ENCODE results near the gene DEPDC4.

The DEPDC4 gene

GRCh38 chr12:100258127-100258526 lies 8.8 kb downstream of the DEPDC4 start:
- POLR2A ChIA-PET, result no interaction called here

GRCh38 chr12:100254876-100255275 lies 12.0 kb downstream of the DEPDC4 start:
- POLR2A ChIA-PET, result interaction anchor here (2.1 kb wide), 1 partner anchor 12 kb away, joined by 8 read pairs; the partner anchor contains the start of genes DEPDC4 and SCYL2
- DNase-seq (ENCODE audit: extremely low spot score), result no peak
- TF ChIP-seq ELF4 (IDR thresholded peaks at IDR 0.05) (no peak), SP1 (IDR thresholded peaks at IDR 0.05) (no peak), SUZ12 (IDR thresholded peaks at IDR 0.05) (no peak), ARNT (IDR thresholded peaks at IDR 0.05) (no peak), TARDBP (IDR thresholded peaks at IDR 0.05) (no peak), FOXM1 (IDR thresholded peaks at IDR 0.05; ENCODE audit: borderline replicate concordance) (no peak), LEF1 (IDR thresholded peaks at IDR 0.05; ENCODE audit: borderline replicate concordance) (no peak), FOXA1 (IDR thresholded peaks at IDR 0.05) (no peak), HDGF (IDR thresholded peaks at IDR 0.05; ENCODE audit: borderline replicate concordance) (no peak), NFRKB (IDR thresholded peaks at IDR 0.05) (no peak), ZNF384 (IDR thresholded peaks at IDR 0.05) (no peak), CTBP1 (IDR thresholded peaks at IDR 0.05; ENCODE audit: borderline replicate concordance) (no peak), BHLHE40 (IDR thresholded peaks at IDR 0.05; ENCODE audit: borderline replicate concordance) (no peak), FOXK2 (IDR thresholded peaks at IDR 0.05) (no peak), L3MBTL2 (conservative IDR thresholded peaks at IDR 0.05) (no peak)
- TF ChIP-seq, protein P1, sequence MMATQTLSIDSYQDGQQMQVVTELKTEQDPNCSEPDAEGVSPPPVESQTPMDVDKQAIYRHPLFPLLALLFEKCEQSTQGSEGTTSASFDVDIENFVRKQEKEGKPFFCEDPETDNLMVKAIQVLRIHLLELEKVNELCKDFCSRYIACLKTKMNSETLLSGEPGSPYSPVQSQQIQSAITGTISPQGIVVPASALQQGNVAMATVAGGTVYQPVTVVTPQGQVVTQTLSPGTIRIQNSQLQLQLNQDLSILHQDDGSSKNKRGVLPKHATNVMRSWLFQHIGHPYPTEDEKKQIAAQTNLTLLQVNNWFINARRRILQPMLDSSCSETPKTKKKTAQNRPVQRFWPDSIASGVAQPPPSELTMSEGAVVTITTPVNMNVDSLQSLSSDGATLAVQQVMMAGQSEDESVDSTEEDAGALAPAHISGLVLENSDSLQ (IDR thresholded peaks at IDR 0.05), result no peak
- CTCF ChIA-PET, result no interaction called here

More at GRCh38 chr12:100258127-100258526, 8.8 kb downstream of the DEPDC4 start:
- CTCF ChIA-PET, result no interaction called here
- TF ChIP-seq L3MBTL2 (conservative IDR thresholded peaks at IDR 0.05) (no peak), LEF1 (IDR thresholded peaks at IDR 0.05; ENCODE audit: borderline replicate concordance) (no peak), BHLHE40 (IDR thresholded peaks at IDR 0.05; ENCODE audit: borderline replicate concordance) (no peak), FOXK2 (IDR thresholded peaks at IDR 0.05) (no peak), SUZ12 (IDR thresholded peaks at IDR 0.05) (no peak), TARDBP (IDR thresholded peaks at IDR 0.05) (no peak), HDGF (IDR thresholded peaks at IDR 0.05; ENCODE audit: borderline replicate concordance) (no peak), ZNF384 (IDR thresholded peaks at IDR 0.05) (no peak), SP1 (IDR thresholded peaks at IDR 0.05) (no peak)
- DNase-seq (ENCODE audit: extremely low spot score), result no peak

GRCh38 chr12:100253437-100253836 lies 13.4 kb downstream of the DEPDC4 start:
- DNase-seq (ENCODE audit: extremely low spot score), result no peak
- POLR2A ChIA-PET, result no interaction called here
- CTCF ChIA-PET, result no interaction called here
- TF ChIP-seq BHLHE40 (IDR thresholded peaks at IDR 0.05; ENCODE audit: borderline replicate concordance), result no peak
- no peak for TF ChIP-seq ARNT (IDR thresholded peaks at IDR 0.05)
- TF ChIP-seq LEF1 (IDR thresholded peaks at IDR 0.05; ENCODE audit: borderline replicate concordance), result no peak
- no peak for TF ChIP-seq FOXM1 (IDR thresholded peaks at IDR 0.05; ENCODE audit: borderline replicate concordance)
- no peak for TF ChIP-seq SP1 (IDR thresholded peaks at IDR 0.05)
- no peak for TF ChIP-seq ZNF384 (IDR thresholded peaks at IDR 0.05)
- TF ChIP-seq TARDBP (IDR thresholded peaks at IDR 0.05), result no peak
- TF ChIP-seq HDGF (IDR thresholded peaks at IDR 0.05; ENCODE audit: borderline replicate concordance), result no peak
- TF ChIP-seq FOXK2 (IDR thresholded peaks at IDR 0.05), result no peak
- no peak for TF ChIP-seq L3MBTL2 (conservative IDR thresholded peaks at IDR 0.05)
- TF ChIP-seq SUZ12 (IDR thresholded peaks at IDR 0.05), result no peak
- TF ChIP-seq CTBP1 (IDR thresholded peaks at IDR 0.05; ENCODE audit: borderline replicate concordance), result no peak
- TF ChIP-seq, protein P1 (IDR thresholded peaks at IDR 0.05), result no peak
- TF ChIP-seq ELF4 (IDR thresholded peaks at IDR 0.05), result no peak
- no peak for TF ChIP-seq NFRKB (IDR thresholded peaks at IDR 0.05)
- no peak for TF ChIP-seq FOXA1 (IDR thresholded peaks at IDR 0.05)

GRCh38 chr12:100251917-100252316 lies 15.0 kb downstream of the DEPDC4 start:
- POLR2A ChIA-PET, result no interaction called here

DNA sequence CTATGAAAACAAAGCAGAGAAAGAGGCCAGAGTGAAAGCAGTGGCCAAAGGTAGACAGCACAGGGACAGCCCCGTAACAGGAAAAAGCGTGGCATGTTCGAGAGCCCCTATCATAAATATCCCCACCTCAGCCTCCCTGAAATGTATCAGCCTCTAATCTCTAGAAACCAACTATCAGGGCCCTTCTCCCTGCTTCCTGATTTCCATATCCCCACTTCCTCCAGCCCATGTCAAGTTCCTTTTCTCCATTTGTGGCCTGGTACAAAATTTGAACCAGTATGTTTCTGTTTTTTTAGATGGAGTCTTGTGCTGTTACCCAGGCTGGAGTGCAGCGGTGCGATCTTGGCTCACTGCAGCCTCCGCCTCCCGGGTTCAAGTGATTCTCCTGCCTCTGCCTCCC lies 16.9 kb downstream of the DEPDC4 start:
- DNase-seq (ENCODE audit: extremely low spot score), result no peak
- TF ChIP-seq FOXK2 (IDR thresholded peaks at IDR 0.05) (no peak), FOXA1 (IDR thresholded peaks at IDR 0.05) (no peak), SUZ12 (IDR thresholded peaks at IDR 0.05) (no peak), BHLHE40 (IDR thresholded peaks at IDR 0.05; ENCODE audit: borderline replicate concordance) (no peak), ELF4 (IDR thresholded peaks at IDR 0.05) (no peak), FOXM1 (IDR thresholded peaks at IDR 0.05; ENCODE audit: borderline replicate concordance) (no peak), L3MBTL2 (conservative IDR thresholded peaks at IDR 0.05) (no peak), ZNF384 (IDR thresholded peaks at IDR 0.05) (no peak), ARNT (IDR thresholded peaks at IDR 0.05) (no peak), CTBP1 (IDR thresholded peaks at IDR 0.05; ENCODE audit: borderline replicate concordance) (no peak), LEF1 (IDR thresholded peaks at IDR 0.05; ENCODE audit: borderline replicate concordance) (no peak), HDGF (IDR thresholded peaks at IDR 0.05; ENCODE audit: borderline replicate concordance) (no peak), TARDBP (IDR thresholded peaks at IDR 0.05) (no peak)
- TF ChIP-seq, protein P1 (IDR thresholded peaks at IDR 0.05), result no peak
- CTCF ChIA-PET, result no interaction called here
- POLR2A ChIA-PET, result no interaction called here

More at GRCh38 chr12:100251917-100252316, 15.0 kb downstream of the DEPDC4 start:
- CTCF ChIA-PET, result no interaction called here
- no peak for DNase-seq (ENCODE audit: extremely low spot score)
- TF ChIP-seq FOXA1 (IDR thresholded peaks at IDR 0.05) (no peak), SUZ12 (IDR thresholded peaks at IDR 0.05) (no peak), FOXK2 (IDR thresholded peaks at IDR 0.05) (no peak), L3MBTL2 (conservative IDR thresholded peaks at IDR 0.05) (no peak), CTBP1 (IDR thresholded peaks at IDR 0.05; ENCODE audit: borderline replicate concordance) (no peak), TARDBP (IDR thresholded peaks at IDR 0.05) (no peak), BHLHE40 (IDR thresholded peaks at IDR 0.05; ENCODE audit: borderline replicate concordance) (no peak), ARNT (IDR thresholded peaks at IDR 0.05) (no peak), ELF4 (IDR thresholded peaks at IDR 0.05) (no peak), FOXM1 (IDR thresholded peaks at IDR 0.05; ENCODE audit: borderline replicate concordance) (no peak), NFRKB (IDR thresholded peaks at IDR 0.05) (no peak), ZNF384 (IDR thresholded peaks at IDR 0.05) (no peak), HDGF (IDR thresholded peaks at IDR 0.05; ENCODE audit: borderline replicate concordance) (no peak), SP1 (IDR thresholded peaks at IDR 0.05) (no peak)
- TF ChIP-seq, protein P1 (IDR thresholded peaks at IDR 0.05), result no peak
